HG03103 (cell line): ENCODE measurements around the gene C19orf25.
"Not testable (repeated sequence)": the region's sequence is repeated elsewhere in the genome, so short reads cannot be mapped to it uniquely, and the experiment has no call there.

Experiments used
- ATAC-seq: cut with Tn5 transposase; IDR thresholded peaks from one replicate; pipeline ENCODE4 v1.9.1; 2021; ENCODE audit warnings: low read depth; ENCODE audit not compliant: unreplicated experiment

Gene C19orf25

DNA sequence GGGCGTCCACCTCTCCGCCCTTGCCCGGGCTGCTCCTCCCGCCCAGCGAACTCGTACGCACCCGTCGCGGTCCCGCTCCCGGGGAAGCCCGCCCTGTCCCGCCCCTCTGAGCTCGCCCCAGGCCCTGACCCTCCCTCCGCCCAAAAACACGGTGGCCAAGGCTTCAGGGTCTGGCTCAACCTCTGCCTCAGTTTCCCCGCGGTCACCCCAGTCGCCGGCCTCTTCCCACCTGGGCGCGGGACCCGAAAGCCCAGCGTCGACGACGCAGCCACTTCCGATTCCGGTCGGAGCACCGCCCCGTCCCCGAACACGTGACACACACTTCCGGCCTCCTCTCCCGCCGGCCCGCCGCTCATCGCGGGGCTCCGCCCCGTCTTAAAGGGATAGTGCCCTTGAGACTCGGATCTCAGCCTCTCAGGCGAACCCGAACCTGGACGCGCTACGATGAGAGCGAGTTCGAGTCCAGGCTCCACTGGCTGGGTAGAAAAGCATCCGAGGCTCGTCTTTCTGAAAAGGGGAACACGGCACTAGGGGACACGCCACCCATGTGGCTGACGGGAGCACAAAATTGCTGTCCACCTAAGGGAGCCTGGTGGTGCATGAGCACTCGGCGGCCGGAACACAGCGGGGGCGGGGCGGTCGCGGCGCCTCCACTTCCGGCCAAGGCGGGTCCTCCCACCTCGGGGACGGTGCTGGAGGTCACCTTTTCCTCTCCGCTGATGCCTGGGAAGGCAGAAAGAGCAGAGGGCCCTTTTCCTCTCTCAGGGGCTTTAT, at the start of gene C19orf25:
TSS of gene C19orf25 (minus strand) at position 282 of the 774 bp plus-strand sequence. CDS start 312 bp downstream, outside the sequence.
- ATAC-seq, result peak; percentile 70

DNA sequence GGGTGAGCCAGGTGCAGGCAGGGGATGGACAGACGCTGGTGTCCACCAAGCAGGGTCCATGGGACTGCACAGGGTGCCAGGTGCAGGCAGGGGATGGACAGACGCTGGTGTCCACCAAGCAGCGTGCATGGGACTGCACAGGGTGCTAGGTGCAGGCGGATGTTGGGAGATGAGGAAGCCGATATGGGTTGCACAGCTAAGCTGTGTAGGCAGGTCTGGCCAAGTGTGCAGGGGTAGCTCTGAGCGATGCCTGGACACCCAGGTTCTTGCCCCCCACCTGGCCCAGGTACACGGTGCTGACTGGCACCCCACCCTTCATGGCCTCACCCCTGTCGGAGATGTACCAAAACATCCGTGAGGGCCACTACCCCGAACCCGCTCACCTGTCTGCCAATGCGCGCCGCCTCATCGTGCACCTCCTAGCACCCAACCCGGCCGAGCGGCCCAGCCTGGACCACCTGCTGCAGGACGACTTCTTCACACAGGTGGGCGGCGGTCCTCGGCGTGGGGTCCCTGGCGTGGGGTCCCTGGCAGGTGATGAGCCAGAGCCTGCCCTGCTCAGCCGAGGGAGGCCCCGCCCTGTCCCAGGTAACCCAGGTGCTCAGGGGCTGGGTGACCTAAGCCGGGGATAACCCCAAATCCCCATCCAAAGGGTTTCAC, 48.8 kb upstream of the C19orf25 start:
- no peak for ATAC-seq

DNA sequence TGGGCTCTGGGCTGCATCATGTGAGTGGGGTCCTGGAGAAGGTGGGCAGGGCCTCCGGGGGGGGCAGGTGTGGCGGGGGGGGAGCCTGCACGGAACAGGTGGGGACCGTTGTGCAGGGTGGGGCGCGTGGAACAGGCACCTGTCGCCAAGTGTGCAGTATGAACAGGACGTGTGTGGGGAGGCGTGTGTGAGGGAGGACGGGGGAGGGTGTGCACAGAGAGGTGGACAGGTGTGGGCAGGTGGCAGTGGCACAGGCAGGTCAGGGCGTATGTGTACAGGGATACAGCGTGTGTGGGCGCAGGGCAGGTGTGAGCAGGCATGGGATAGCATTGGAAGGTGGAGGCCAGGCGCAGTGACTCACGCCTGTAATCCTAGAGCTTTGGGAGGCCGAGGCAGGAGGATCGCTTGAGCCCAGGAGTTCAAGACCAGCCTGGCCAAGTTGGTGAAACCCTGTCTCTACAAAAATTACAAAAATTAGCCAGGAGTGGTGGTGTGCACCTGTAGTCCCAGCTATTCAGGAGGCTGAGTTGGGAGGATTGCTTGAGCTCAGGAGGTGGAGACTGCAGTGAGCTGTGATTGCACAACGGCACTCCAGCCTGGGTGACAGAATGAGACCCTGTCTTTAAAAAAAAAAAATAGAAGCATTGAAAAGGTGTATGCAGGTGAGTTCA, 48.1 kb upstream of the C19orf25 start:
- no peak for ATAC-seq

DNA sequence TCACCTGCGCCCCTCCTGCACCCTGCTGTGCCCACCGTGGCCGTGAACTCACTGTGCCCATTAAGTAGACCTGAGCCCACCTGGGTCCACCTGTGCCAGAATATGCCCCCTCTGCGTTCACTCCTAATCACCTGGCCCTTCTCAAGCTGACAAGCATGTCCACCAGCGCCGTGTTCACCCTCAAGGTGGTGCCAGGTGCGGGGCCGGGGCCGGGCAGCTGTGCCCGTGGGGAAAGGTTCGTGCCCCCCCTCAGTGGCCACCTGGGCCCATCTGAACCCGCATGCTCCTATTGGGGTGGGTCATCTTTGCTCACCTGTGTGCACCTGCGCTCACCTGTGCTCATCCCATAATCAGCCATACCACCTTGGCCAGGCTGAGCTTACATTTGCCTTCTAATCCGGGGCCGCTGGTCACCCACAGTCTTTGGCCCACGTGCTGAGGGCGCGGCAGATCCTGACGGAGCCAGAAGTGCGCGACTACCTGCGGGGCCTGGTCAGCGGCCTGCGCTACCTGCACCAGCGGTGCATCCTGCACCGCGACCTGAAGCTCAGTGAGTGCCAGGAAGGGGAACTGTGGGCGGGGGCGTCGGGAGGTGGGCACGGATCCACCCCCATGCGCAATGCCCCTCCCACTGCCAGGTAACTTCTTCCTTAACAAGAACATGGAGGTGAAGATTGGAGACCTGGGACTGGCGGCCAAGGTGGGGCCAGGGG, 47.2 kb upstream of the C19orf25 start:
- no peak for ATAC-seq

DNA sequence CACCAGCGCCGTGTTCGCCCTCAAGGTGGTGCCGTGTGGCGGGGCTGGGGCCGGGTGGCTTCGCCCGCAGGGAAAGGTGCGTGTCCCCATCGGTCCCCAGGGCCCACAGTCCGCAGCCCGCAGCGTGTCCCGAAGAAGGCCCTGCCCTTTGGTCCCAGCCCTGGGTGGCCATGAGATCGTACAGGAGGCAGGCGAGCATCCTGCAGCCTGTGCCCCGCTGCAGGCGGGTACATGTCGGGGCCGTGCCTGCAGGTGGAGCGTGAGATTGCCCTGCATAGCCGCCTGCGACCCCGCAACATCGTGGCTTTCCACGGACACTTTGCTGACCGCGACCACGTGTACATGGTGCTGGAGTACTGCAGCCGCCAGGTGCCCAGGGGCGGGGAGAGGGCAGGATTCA, 46.3 kb upstream of the C19orf25 start:
- ATAC-seq, result no peak

DNA sequence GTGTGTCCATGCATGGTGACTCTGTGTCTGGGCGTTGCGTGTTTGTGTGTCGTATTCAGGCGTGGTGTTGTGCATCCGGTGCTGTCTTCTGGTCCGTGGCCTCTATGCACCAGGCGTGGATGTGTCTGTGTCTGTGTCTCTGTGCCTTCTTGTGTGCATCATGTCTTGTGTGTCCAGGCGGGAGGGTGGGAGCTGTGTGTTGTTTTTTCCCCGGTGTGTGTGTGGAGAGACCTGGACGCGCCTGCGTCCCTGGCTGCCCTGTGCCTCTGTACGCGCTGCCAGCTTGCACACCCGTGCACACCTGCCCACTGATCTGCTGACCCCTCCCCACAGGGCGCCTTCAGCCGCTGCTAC, 45.9 kb upstream of the C19orf25 start:
- ATAC-seq, result no peak

DNA sequence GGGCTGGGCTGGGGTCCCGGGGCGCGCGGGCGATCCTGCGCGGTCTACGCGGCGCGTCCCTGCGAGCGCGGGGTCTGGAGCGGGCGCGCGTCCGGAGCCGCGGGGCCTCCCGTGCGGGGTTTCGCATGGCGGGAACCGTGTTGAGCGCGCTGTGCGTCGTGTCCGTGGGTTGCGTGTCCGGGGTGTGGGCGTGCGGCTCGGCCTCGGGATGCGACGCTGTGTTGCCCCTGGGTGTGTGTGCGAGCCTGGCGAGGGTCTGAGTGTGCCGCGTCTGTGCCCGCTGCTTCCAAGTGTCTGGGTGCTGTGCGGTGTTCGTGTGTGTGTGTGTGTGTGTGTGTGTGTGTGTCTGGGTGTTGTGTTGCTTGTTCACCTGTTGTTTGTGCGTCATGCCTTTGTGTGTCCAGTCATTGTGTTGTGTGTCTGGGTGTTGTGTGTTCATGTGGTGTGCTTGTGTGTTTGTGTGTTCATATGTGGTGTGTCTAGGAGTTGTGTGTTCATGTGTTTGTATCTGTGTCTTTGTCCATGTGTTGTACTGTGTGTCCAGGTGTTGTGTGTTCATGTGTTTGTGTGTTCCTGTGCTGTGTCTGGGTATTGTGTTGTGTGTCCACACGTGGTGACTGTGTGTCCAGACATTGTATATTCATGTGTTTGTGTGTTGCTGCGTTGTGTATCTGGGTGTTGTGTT, 45.4 kb upstream of the C19orf25 start:
- no peak for ATAC-seq

DNA sequence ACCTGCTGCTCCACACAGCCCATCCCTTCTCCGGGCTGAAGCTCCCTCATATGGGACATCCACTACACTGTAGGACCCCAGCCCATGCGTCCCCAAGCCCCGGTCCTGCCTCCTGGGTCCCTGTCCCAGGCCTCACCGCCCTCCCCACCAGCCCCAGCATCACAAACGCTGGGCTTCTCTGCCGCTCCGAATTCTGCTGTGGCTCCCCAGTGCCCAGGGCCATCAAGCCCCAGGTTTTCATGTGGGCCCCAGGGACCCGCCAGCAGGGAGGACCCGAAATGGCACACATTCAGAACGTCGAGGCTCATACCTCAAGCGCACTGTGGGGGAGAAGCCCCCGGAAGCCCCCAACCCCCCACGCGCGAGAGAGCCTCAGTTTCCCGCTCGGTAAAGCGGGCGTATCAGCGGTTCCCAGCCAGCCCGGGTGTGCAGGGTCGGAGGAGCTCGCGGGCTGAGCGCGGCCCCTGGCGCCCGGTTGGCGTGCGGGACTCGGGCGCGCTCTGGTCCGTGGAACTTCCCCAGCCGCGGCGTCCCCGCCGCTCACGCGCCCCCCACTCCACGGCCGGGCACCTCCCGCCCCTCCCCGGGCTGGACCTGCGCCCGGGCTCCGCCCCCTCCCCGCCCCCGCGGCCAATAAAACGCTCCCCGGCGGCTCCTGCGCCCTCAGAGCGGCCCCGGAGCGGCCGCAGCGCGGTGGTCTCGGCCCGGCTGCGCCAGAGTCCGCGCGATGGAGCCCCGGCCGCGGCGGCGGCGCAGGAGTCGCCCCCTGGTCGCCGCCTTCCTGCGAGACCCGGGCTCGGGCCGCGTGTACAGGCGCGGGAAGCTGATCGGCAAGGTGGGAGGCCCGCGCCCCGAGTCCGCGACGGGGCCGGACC, 44.6 kb upstream of the C19orf25 start, which contains the start of gene PLK5:
TSS of gene PLK5 (plus strand) at position 666 of the 875 bp plus-strand sequence. CDS start 2,920 bp downstream, outside the sequence.
- ATAC-seq, result no peak

DNA sequence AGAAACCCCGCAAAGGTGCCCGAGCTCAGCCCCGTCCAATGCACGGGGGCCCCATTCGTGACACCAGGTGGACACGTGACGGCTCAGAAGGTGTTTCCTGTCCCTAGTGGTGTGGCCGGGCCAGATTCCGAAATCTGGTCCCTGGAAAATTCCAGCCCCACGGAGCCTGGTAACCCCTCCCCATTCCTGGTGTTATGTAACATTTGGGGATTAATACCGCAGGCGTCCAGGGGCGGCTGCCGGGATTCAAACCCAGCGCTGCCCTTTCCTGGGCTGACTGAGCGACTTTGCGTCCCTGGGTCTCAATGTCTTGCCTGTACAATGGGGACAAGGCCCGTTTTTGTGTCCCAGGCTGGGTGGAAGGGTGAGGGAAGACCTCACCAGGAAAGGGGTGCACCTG, 43.8 kb upstream of the C19orf25 start:
- no peak for ATAC-seq

DNA sequence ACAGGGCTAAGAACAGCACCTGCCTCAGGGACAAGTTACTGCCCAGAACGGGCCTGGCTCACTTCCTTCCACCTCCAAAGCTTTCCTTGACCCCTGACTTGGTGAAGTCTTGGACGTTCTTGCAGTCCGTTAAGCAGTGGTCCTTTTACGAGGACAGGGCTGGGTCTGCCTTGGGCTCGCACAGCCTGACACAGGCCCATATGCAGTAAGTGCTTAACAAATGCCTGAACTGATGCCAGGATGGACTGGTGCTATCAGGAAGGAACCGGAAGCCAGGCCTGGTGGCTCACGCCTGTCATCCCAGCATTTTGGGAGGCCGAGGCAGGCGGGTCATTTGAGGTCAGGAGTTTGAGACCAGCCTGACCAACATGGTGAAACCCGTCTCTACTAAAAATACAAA, 43.0 kb upstream of the C19orf25 start:
- ATAC-seq, result no peak

DNA sequence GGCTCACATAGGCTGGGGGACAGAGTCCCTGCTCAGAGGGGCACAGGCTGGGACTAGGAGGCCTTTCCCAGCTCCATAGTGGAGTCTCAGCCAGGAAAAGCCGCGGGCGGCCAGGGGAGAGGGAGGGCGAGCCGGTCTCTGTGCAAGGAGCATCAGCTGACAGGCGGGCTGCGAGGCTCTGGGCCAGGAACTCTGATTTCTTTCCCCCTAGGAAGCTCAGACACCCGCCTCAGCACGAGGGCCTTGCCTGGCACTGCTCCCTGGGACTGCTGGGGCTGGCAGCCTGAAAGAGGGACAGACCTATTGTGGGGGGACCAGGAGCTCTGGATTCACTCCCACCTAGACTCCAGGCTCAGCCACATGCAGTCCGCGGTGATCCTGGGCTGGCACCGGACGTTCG, 42.6 kb upstream of the C19orf25 start:
- ATAC-seq, result no peak

DNA sequence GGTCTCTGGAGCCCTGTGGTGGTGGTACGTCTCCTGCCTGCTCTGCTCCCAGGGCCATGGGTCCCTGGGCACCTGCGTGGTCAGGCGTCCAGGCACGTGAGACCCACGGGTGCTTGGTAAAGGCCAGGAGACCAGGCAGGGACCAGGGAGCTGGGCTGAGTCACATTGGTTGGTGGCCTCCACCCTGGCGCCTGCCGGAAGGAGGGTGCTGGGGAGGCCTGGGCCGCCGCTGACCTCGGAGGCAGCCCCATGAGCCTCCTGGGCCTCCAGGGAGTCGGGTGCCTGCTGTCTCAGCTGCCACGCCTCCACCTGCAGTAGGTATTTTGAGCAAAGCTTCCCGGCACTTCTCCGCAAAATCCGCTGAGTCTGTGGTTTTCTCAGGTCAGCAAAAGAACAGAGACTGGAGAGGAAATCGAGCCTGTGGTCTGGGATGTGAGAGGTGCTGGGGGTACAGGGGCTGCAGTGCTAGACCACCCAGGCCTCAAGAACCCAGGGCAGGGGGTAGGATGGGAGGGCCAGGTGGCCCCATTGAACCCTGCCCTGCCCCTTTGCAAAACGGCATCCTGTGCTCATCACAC, 41.3 kb upstream of the C19orf25 start:
- no peak for ATAC-seq

DNA sequence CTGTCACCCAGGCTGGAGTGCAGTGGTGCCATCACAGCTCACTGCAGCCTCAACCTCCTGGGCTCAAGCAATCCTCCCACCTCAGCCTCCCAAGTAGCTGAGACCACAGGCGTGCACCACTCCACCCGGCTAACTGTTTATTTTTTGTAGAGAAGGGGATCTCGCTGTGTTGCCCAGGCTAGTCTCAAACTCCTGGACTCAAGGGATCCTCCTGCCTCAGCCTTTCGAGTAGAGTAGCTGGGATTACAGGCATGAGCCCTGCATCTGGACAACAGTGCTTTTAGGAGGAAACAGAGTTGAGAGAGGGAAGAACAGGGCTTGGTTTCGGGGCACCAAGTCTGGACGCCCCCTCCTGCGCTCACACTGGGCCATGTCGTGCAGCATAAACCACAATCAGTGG, 40.8 kb upstream of the C19orf25 start:
- not testable (repeated sequence) for ATAC-seq

DNA sequence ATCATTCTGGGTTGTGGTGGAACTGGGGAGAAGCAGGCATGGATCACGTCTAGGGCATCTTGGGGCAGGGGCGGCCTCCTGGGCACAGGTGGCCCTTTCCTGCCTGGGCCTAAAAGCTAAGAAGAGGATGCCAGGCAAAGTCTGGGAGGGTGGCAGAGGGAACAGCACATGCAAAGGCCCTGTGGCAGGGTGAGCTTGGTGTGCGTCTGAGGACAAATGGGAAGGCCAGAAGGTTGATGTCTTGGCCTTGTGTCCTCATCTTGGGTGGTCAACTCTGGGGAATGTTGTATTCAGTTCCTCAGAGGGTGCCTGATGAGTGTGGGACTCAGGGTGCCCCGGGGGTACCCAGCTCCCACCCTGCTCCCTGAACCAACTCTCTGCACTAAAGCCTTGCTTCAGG, 39.5 kb upstream of the C19orf25 start:
- ATAC-seq, result no peak

DNA sequence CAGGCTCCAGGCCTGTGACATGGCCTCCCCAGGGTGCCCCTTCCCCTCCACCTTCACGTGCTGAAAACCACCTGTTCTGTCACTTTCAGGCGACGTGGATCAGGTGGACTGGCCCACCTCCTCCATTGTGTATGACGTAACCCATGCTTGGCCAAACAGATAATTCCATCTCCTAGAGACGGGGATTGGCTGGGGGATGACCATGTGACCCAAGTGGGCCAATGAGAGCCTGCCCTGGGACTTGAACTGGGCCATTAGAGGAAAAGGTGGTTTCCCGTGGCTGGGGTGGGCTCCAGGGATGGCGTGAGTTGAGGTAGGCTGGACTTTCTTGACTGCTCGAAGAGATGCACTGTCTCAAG, 37.4 kb upstream of the C19orf25 start:
- no peak for ATAC-seq

DNA sequence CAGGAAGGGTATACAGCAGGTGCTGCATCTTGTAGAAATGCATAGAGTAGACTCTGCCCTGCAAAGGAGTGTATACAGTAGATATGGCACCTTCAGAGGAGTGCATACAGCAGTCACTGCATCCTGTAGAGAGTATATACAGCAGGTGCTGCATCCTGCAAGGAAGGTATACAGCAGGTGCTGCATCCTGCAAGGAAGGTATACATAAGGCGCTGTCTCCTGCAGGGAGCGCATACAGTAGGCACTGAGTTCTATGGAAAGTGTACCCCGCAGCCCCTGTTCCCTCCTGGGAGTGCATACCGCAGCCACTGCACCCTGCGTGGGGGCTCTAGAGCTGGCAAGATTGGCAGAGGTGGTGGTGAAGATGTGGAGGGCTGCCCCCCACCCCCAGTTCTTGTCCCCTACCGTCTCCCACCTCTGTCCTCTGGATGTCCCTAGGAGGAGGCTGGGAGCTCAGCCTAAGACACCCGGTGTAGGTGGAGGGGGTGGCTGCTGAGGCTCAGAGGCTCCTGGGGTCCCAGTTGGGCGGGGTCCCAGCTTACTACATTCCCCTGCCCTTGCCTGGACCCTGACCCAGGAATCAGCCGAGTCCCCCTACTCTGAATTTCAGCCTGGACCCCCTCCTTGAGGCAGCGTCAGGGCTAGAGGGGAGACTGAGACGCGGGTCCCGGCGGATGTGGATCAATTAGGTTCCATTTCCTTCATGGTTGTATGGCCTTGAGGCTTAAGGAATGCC, 36.1 kb upstream of the C19orf25 start:
- no peak for ATAC-seq

DNA sequence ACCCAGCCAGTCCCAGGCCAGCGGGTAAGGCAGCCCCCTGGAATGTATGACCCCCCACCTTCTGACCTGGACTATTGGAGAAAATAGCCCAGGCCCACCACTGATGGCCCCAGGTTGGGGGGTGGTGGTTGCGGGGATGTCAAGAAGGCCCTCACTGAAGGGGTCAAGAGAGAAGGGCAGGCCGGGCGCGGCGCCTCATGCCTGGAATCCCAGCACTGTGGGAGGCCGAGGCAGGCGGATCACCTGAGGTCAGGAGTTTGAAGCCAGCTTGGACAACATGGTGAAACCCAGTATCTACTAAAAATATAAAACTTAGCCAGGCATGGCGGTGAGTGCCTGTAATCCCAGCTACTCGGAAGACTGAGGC, 35.3 kb upstream of the C19orf25 start:
- ATAC-seq, result no peak

DNA sequence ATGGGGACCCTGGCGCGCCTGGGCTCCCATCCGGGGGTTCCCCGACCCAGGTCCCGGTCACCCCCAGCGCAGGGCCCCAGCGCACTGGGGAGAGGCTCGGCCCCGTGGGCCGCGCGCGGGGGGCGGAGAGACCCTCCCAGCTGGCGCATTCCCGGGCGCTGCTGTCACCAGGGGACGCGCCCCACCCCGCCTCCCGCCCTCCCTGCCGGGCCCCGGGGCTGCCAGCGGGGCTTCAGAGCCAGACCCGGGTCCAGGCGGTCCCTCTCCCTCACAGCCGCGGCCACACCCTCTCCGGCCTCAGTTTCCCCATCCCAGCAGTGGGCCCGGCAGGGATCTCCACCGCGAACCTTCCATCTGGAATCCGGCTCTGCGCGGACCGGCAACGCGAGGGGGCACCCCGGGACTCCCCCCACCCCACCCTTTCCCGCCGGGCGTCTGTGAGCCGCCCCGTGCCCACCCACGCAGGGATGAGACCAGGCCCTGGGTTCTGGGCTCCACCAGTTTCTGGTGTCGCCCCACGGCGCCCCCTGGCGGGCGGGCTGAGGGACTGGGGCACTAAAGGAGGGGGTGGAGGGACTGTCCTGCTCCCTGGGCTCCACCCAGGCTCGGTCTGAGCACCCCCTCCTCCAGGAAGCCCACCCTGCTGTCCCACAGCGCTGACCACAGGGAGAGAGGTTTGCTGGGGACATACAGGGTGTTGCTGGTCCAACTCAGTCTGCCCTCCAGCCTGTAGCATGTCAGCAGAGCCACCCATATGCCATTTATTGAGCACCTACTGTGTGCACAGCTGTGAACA, 34.7 kb upstream of the C19orf25 start:
- no peak for ATAC-seq
